K562 (cell line): ENCODE results near the gene TTC21A. TPM values are rescaled to one million over a fixed set of nuclear protein-coding genes. Genes with fewer than 3 reads are reported as not detected.
A peak's percentile ranks its signal among the peaks of the same experiment; 100 is the strongest.

Experiments used
- CBX1 ChIP-seq: sonication (generic); IDR thresholded peaks from 2 replicates; pipeline ENCODE4 v1.6.1; 2016; ENCODE audit warnings: antibody characterized with exemption, low read depth, mild to moderate bottlenecking
- CBX2 ChIP-seq: fragments of 200-600 bp; sonication (generic); IDR thresholded peaks from one replicate; pipeline ENCODE4 v1.6.1; 2012; ENCODE audit warnings: mild to moderate bottlenecking, low read length, inconsistent platforms; ENCODE audit not compliant: insufficient read depth, poor library complexity, severe bottlenecking
- CEBPG ChIP-seq, 3 experiments: fragments of 200-800 bp in 1 of 3; sonication (Bioruptor generic) in 1 of 3; sonication (generic) in 1 of 3; formaldehyde crosslinking in 1 of 3; IDR thresholded peaks in 2 of 3; conservative IDR thresholded peaks in 1 of 3; 2 replicates each; pipeline versions ENCODE4 v1.6.1 to v1.8.0; 2016 to 2022; ENCODE audit warnings: missing compliant biosample characterization in 2 of 3, missing genetic modification characterization in 2 of 3, mild to moderate bottlenecking in 1 of 3, missing genetic modification reagents in 1 of 3
- CHCHD3 ChIP-seq: fragments of 250-450 bp; sonication (Bioruptor Pico); IDR thresholded peaks from 2 replicates; pipeline ENCODE4 v2.1.2; 2022; ENCODE audit warnings: mild to moderate bottlenecking
- CHD2 ChIP-seq: IDR thresholded peaks from 2 replicates; pipeline ENCODE4 v1.6.1; 2011; ENCODE audit warnings: low read depth, low read length
- GABPB1 ChIP-seq: sonication (generic); formaldehyde crosslinking; IDR thresholded peaks from 2 replicates; pipeline ENCODE4 v1.8.0; 2022; ENCODE audit warnings: mild to moderate bottlenecking, missing genetic modification reagents
- GMEB1 ChIP-seq: fragments of 250-450 bp; sonication (Bioruptor Pico); IDR thresholded peaks from 2 replicates; pipeline ENCODE4 v1.4.0; 2020; ENCODE audit warnings: mild to moderate bottlenecking
- HDAC2 ChIP-seq: fragments of 450-650 bp; IDR thresholded peaks from 2 replicates; pipeline ENCODE4 v1.6.1; 2016; ENCODE audit warnings: mild to moderate bottlenecking
- JUNB ChIP-seq: fragments of 450-650 bp; formaldehyde crosslinking; conservative IDR thresholded peaks from 2 replicates; pipeline ENCODE4 v1.4.0; 2020; ENCODE audit warnings: mild to moderate bottlenecking
- LEF1 ChIP-seq: fragments of 450-650 bp; IDR thresholded peaks from 2 replicates; pipeline ENCODE4 v1.6.1; 2016; ENCODE audit warnings: mild to moderate bottlenecking
- MCM5 ChIP-seq: fragments of 450-650 bp; IDR thresholded peaks from 2 replicates; pipeline ENCODE4 v1.6.1; 2016; ENCODE audit warnings: low read depth
- MYBL2 ChIP-seq, 2 experiments: fragments of 450-650 bp in 1 of 2; sonication (generic) in 1 of 2; formaldehyde crosslinking in 1 of 2; IDR thresholded peaks; 2 replicates each; pipeline versions ENCODE4 v1.6.1 to v1.8.1; 2017 to 2022; ENCODE audit warnings: borderline replicate concordance in 1 of 2, inconsistent platforms in 1 of 2, low read depth in 1 of 2, mild to moderate bottlenecking in 1 of 2, missing genetic modification reagents in 1 of 2, moderate library complexity in 1 of 2
- POLR2AphosphoS5 ChIP-seq: IDR thresholded peaks from 2 replicates; pipeline ENCODE4 v1.6.1; 2011; ENCODE audit warnings: mild to moderate bottlenecking, low read depth, low read length, moderate library complexity; ENCODE audit not compliant: control insufficient read depth, insufficient read depth
- PRPF4 ChIP-seq: fragments of 200-400 bp; formaldehyde crosslinking; IDR thresholded peaks from one replicate; pipeline ENCODE4 v1.6.1; 2017; ENCODE audit warnings: low read length, low read depth, mild to moderate bottlenecking; ENCODE audit not compliant: insufficient read depth, poor library complexity, severe bottlenecking
- PURB ChIP-seq: sonication (generic); formaldehyde crosslinking; IDR thresholded peaks from 2 replicates; pipeline ENCODE4 v1.9.0; 2021; ENCODE audit warnings: low read depth, mild to moderate bottlenecking, missing genetic modification reagents
- RBM34 ChIP-seq: fragments of 200-400 bp; formaldehyde crosslinking; IDR thresholded peaks from 2 replicates; pipeline ENCODE4 v1.6.1; 2018; ENCODE audit warnings: low read length, borderline replicate concordance; ENCODE audit not compliant: insufficient read depth
- SMAD4 ChIP-seq: fragments of 250-450 bp; sonication (Bioruptor Pico); conservative IDR thresholded peaks from 2 replicates; pipeline ENCODE4 v1.8.0; 2021; ENCODE audit warnings: inconsistent platforms, mild to moderate bottlenecking, moderate library complexity
- SNRNP70 ChIP-seq: fragments of 200-400 bp; formaldehyde crosslinking; optimal IDR thresholded peaks from 2 replicates; pipeline ENCODE3; 2017; ENCODE audit warnings: low read depth, low read length
- TARDBP ChIP-seq: fragments of 450-650 bp; IDR thresholded peaks from 2 replicates; pipeline ENCODE4 v1.6.1; 2016
- TGIF2 ChIP-seq: sonication (generic); formaldehyde crosslinking; IDR thresholded peaks from 2 replicates; pipeline ENCODE4 v1.8.1; 2022; ENCODE audit warnings: mild to moderate bottlenecking, missing genetic modification reagents, moderate library complexity
- ZBTB12 ChIP-seq: fragments of 250-450 bp; sonication (Bioruptor Pico); IDR thresholded peaks from 2 replicates; pipeline ENCODE4 v1.4.0; 2020
- ZNF121 ChIP-seq: sonication (generic); formaldehyde crosslinking; conservative IDR thresholded peaks from 2 replicates; pipeline ENCODE4 v1.8.0; 2022; ENCODE audit warnings: missing genetic modification reagents
- ZNF512 ChIP-seq: IDR thresholded peaks from 2 replicates; pipeline ENCODE4 v1.6.1; 2016; ENCODE audit warnings: missing genetic modification characterization, missing compliant biosample characterization
- ZSCAN29 ChIP-seq: fragments of 450-650 bp; IDR thresholded peaks from 2 replicates; pipeline ENCODE4 v1.6.1; 2017
- polyA plus RNA-seq, 8 experiments: library from polyadenylated mRNA; depleted of rRNA in 4 of 8; stranded (reverse) in 5 of 8; unstranded in 3 of 8; fragments of >200 nt; fragmentation: Nextera tagmentation in 2 of 8; fragmentation: Illumina TruSeq in 1 of 8; extraction: Ambion mirVana in 2 of 8; extraction: Trizol in 1 of 8; gene quantifications; 2 replicates each; pipeline versions ENCODE4 v1.2.1 to v1.2.3, GENCODE V29; 2011 to 2014; ENCODE audit warnings: inconsistent platforms in 1 of 8, missing spikeins in 1 of 8
- total RNA-seq, 7 experiments: library from RNA; depleted of rRNA in 6 of 7; stranded (reverse); fragments of >200 nt in 6 of 7; fragmentation: Illumina TruSeq in 2 of 7; extraction: Trizol in 2 of 7; gene quantifications; 2 replicates each; pipeline versions ENCODE4 v1.2.1 to v1.2.3, GENCODE V29; 2011 to 2021; ENCODE audit warnings: low replicate concordance in 1 of 7

The TTC21A gene
- total and polyA plus RNA-seq, 9 of the 15 experiments (the other 6 are each of a cell fraction or from before 2014, with no cell fraction given): 0.22 to 1.4 (median 0.70) TPM

GRCh38 chr3:39150803-39151631 is 43.5 kb downstream of the TTC21A start (continued):
- TF ChIP-seq ZNF121 (CRISPR knock-in tag): no peak
- no peak for TF ChIP-seq ZNF512
- TF ChIP-seq GMEB1 (CRISPR knock-in tag): no peak
- no peak for TF ChIP-seq ZSCAN29
- TF ChIP-seq CHD2: no peak
- TF ChIP-seq CBX2: no peak
- TF ChIP-seq TARDBP: no peak
- peak; percentile 83 for TF ChIP-seq SMAD4 (CRISPR knock-in tag)
- TF ChIP-seq CBX1: no peak
- no peak for TF ChIP-seq PURB (CRISPR knock-in tag)
- no peak for TF ChIP-seq GABPB1 (CRISPR knock-in tag)
- no peak for TF ChIP-seq CEBPG (CRISPR knock-in tag; IDR thresholded peaks at IDR 0.05)
- no peak for TF ChIP-seq CEBPG (tag; conservative IDR thresholded peaks at IDR 0.05 in 1 of 2, IDR thresholded peaks at IDR 0.05 in 1 of 2)
- no peak for TF ChIP-seq SNRNP70
- no peak for TF ChIP-seq PRPF4
- TF ChIP-seq POLR2AphosphoS5: peak; percentile 27
- TF ChIP-seq JUNB (CRISPR knock-in tag): 0 out of 2 replicates have a peak, but pooled peaks have one; percentile 25
- TF ChIP-seq MYBL2 (IDR thresholded peaks at IDR 0.05; ENCODE audit: low read depth): no peak
- no peak for TF ChIP-seq MYBL2 (CRISPR knock-in tag; IDR thresholded peaks at IDR 0.05; ENCODE audit: borderline replicate concordance)
- TF ChIP-seq RBM34: no peak
- no peak for TF ChIP-seq CHCHD3 (CRISPR knock-in tag)
- no peak; the same call in 1 of the 2 replicates for TF ChIP-seq HDAC2
- no peak for TF ChIP-seq TGIF2 (CRISPR knock-in tag)
- no peak for TF ChIP-seq ZBTB12
- peak; percentile 89 for TF ChIP-seq LEF1
- no peak for TF ChIP-seq MCM5
